GM12872 (cell line): Measurements from ENCODE around the gene ZNF789.

Source experiments
- CTCF ChIP-seq: IDR thresholded peaks from 3 replicates; pipeline ENCODE4 v1.5.1; 2011; ENCODE audit warnings: low read depth, mild to moderate bottlenecking, low read length, moderate library complexity; ENCODE audit not compliant: insufficient read depth

The ZNF789 gene

GRCh38 chr7:99478464-99479440, 6.1 kb downstream of the ZNF789 start:
- no peak for TF ChIP-seq CTCF

GRCh38 chr7:99485094-99485493, 12.4 kb downstream of the ZNF789 start:
- no peak for TF ChIP-seq CTCF

- TF ChIP-seq CTCF, result 0 out of 3 replicates have a peak, but pooled peaks have one; percentile 5
Measured at GRCh38 chr7:99489235-99489634, 16.5 kb downstream of the ZNF789 start.

GRCh38 chr7:99490878-99491277, 18.2 kb downstream of the ZNF789 start:
- no peak for TF ChIP-seq CTCF

- no peak for TF ChIP-seq CTCF
Measured at GRCh38 chr7:99493823-99494222, 21.1 kb downstream of the ZNF789 start.

- no peak for TF ChIP-seq CTCF
Measured at GRCh38 chr7:99497766-99498545, 25.3 kb downstream of the ZNF789 start.

- no peak for TF ChIP-seq CTCF
Measured at GRCh38 chr7:99498546-99498944, 25.9 kb downstream of the ZNF789 start.
